GM21526 (cell line): Measurements from ENCODE around the gene TTLL9.
A peak's percentile ranks its signal among the peaks of the same experiment; 100 is the strongest.

Source experiments
- ATAC-seq: cut with Tn5 transposase; IDR thresholded peaks from one replicate; pipeline ENCODE4 v1.9.1; 2021; ENCODE audit warnings: moderate library complexity; ENCODE audit not compliant: unreplicated experiment, low FRiP score

Gene TTLL9

DNA sequence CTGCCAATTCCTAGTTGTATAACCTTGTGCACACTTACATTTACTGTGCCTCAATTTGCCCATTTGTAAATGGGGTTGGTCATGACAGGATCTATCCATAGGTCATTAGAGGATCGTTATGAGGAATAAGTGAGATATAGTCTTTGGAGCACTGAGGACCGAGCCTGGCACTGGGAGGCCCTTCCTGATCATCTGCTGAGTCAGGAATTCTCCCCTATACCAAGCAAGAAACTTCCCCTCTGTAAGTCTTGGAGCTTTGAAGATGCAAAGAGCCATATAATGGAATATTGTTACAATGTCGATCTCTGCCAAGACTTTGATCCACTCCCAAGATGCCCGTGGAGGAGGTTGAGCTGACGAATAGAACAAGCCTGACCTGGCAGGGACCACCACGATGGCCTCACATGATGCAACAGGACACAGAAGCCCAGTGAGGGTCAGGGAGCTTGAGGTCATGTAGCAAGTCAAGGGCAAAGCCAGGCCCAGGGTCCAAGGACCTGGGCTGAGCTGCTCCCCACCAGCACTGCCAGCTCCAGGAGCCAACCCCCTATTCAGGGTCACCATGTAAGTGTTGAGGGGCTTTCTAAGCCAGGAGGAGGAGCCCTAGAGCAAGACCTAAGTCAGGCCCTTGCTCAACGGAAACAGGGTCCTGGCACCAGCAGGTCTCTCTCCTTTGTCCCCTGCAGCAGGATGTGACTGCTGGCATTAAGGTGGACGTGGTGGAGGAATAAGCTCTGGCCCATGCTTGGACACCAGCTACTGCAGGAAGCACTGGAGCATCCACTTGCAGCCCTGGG is 64.7 kb downstream of the TTLL9 start:
- ATAC-seq, result no peak

DNA sequence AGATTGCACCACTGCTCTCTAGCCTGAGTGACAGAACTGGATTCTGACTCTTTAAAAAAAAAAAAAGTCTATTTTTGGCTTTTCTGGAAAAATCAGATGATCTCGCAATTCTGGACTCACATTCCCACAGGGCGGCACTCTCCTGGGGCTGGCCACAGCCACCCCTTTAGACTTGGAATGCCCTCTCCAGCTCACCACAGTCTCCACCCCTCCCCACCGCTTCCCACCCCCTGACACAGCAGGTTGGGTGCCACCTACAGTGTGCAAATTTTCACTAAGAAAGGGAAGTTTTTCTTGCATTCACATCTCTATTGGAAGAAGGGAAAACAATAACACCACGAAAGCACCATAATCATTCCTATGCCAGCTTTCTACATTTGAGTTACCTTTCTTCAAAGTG is 66.0 kb downstream of the TTLL9 start:
- no peak for ATAC-seq

GRCh38 chr20:31937820-31938219 is 67.4 kb downstream of the TTLL9 start:
- ATAC-seq, result no peak

DNA sequence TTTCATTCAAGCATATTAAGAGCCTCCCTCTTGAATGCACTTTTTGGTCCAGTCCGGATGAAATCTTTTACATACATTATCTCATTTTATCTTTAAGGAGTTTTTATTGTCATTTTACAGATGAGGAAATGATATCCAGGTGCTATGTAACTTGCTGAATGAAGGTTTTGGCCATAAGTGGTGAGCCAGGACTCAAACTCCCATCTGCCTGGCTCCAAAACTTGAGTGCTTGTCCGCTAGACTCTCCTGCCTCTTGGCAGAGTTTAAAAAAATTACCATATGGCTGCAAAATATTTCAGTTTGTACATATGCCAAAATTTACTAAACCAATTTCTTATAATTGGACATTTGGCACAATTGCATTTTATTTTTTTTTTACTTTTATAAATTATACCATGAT is 69.2 kb downstream of the TTLL9 start:
- ATAC-seq, result no peak

- ATAC-seq, result no peak
Measured at GRCh38 chr20:31943052-31943471, 72.6 kb downstream of the TTLL9 start.

- ATAC-seq, result no peak
Measured at GRCh38 chr20:31945319-31945718, 74.9 kb downstream of the TTLL9 start.

DNA sequence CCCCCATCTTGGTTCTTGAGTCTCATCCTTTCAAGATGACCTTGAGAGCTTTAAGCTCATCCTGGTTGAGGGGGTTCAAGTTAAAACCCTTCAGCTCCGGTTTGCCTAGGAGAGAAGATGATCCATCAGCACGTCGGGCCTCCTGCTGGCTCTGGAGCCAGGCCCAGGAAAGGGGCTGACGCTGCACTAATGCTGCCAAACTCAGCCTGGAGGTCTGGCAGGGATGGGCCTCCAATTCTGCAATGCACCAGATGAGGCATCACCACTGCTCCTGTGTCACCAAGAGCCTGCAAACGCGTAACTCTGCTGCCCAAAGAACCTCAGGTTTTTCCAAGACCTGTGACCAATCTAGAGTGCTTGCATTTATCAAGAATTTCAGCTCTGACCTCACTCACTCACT is 75.4 kb downstream of the TTLL9 start:
- ATAC-seq, result no peak

- no peak for ATAC-seq
Measured at GRCh38 chr20:31948008-31948407, 77.6 kb downstream of the TTLL9 start.

DNA sequence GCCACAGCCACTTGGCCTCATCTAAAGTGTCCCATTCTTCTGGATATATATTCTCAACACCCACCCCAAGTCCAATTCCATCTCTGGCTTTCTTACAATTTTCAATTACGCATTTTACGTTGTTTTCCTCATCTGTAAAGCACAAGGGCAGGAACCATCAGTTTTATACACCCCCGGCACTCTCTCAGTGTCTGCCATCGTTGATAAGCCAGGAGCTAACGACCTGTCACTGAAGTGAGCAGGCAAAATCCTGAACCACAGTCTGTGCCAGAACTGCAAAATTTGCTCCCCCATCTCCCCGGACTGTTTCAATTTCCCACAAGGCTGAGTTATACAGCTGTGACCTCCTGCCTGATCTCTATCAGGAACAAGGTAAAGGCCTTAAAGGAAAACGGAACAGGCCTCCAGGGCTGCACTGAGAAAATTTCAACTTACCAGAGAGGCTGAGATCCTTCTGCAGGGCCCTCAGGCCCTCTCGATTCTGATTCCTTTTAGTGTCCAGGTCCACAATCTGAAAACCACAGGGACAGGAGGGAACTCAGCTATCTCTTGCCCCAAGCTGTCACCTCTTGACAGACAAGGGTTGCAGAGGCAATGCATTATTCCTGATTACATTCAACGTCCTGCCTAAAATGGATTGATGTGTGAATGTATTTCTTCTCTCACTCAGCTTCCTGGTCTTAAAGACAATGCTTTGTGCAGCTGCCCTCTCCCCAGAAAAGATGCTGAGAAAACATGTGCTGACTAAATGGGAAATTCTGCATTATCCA is 79.6 kb downstream of the TTLL9 start:
- ATAC-seq, result no peak

DNA sequence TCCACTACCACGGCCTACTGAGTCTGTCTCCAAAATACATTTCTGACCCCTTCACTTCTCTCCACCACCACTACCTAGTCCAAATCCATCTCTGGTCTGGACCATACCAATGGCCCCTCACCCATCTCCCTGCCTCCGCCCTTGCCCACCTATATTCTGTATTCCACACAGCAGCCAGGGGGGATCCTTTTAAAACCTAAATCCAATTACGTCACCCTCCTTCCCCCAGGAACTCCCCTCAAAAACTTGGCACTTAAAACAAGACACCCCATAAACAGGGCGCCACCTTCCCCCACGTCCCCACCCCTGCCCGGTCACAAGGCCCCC is 80.7 kb downstream of the TTLL9 start:
- ATAC-seq, result no peak

DNA sequence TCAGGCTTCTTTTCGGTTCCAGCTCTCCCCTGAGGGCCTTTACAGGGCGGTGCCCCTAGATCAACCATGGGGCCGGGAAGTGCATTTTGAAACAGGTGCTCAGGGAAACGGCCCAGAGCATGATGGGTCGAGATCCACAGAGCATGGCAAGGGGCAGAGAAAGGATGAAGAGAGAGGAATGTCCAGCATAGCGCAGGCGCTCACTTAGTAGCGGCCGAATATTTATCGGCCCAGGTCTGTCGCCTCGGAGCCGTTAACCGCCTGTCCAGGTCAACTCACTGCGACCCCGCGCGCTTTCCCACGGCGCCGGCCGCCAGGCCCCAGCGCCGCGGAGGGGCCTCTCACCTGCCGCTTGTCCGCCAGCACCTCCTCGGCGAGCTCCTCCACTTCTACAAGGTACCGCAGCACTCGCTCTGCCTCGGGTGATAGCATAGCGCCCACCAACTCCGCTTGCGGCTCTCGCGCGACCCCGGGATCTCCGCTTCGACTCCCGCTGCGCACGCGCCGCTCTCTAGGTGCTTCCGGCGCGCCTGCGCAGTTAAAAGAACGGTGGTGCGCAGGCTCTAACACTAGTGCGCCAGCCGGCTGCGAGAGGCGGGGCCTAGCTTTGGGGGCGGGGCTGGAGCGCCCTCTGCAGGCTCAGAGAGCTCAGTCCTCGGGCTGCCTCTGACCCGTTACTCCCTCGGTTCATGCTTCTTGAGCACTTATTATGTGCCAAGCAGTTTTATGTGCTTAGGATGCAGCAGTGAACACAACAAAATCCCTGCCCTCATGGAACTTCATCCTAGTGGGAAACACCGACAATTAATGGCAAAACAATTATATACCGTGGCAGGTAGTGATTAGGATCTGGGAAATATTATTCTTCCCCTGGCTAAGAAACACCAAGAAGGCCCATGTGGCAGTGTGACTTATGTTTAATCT is 81.4 kb downstream of the TTLL9 start, which contains the start of gene PDRG1:
PDRG1 (minus strand) TSS at position 517 of the 924 bp plus-strand sequence; CDS start at position 432, 85 bp downstream.
- ATAC-seq, result peak; percentile 84

- ATAC-seq, result no peak
Measured at GRCh38 chr20:31953556-31954148, 83.2 kb downstream of the TTLL9 start.

DNA sequence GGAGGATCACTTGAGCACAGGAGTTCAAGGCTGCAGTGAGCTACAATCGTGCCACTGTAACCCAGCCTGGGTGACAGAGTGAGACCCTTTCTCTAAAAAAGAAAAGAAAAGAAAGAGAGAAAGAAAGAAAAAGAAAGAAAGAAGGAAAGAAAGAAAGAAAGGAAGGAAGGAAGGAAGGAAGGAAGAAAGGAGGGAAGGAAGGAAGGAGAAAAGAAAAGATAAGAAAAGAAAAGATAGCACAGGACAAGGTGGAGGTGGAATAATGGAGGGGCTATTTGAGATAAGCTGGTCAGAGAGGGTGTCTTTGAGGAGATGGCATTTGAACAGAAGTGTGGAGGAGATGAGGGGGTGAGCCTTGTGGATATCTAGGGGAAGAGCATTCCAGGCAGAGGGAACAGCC is 84.1 kb downstream of the TTLL9 start:
- no peak for ATAC-seq

DNA sequence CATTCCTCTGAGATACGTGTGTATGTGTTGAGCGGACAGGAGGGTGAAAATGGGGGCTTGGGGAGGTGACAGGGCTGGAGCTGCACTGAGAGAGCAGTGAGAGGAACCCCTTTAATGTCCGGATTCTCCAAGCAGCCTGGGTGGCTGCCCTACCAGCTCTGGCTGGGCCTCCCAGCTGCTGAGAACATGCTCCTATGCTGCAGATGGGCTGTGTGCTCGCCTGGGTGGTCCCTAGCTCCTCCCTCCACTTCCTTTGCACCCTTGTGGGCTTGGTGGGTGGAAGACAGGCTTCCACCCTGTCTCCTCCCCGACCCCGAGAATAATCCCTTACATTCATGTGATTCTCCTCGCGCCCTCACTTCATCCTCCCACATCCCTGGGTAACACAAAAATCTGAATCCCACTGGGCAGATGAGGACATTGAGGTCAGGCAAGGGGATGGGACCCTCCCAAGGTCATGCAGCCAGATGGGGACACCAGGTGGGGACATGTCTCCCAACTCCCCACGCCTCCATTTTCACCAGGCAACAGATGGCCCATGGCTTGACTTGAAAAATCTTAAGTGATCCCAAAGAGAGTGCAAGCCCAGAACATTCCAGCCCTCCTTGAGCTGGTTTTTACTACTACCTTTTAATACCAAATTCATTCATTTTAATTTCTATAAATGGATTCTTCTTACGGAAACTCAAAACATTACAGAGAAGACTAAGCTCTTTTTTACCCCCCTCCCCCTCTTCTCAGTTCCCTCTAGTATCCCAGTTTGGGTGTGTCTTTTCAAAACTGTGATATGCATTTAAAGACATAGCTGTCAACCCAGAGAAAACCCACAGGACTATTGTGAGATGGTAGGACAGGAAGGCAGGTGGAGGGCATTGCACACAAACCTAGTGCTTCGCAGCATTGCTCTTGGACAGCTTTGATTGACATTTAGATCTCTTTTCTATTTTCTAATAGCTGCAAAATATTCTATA is 86.4 kb downstream of the TTLL9 start:
- no peak for ATAC-seq

- ATAC-seq, result no peak
Measured at GRCh38 chr20:31962761-31963160, 92.3 kb downstream of the TTLL9 start.

GRCh38 chr20:31963889-31964288 is 93.5 kb downstream of the TTLL9 start:
- ATAC-seq, result no peak

GRCh38 chr20:31966991-31967655 is 96.7 kb downstream of the TTLL9 start:
- ATAC-seq, result no peak

GRCh38 chr20:31967830-31968249 is 97.4 kb downstream of the TTLL9 start, which contains the start of gene XKR7:
Gene XKR7, plus strand, starts transcription at chr20:31968151. Its CDS starts 25 bp downstream, at chr20:31968176.
- no peak for ATAC-seq
